Neural crest cell (in vitro differentiated cells): ENCODE data around the gene NAALADL1. TPM values are rescaled to one million over a fixed set of nuclear protein-coding genes. Genes with fewer than 3 reads are reported as not detected.
"Not testable (repeated sequence)": the region's sequence is repeated elsewhere in the genome, so short reads cannot be mapped to it uniquely, and the experiment has no call there.

ENCODE experiments used
- DNase-seq: peaks from one replicate; pipeline ENCODE4 v3.0.0; 2021; ENCODE audit warnings: low read depth, mixed read lengths, low spot score
- H3K27ac Mint-ChIP-seq: one replicate; pipeline ENCODE4 v1.8.0; 2021; ENCODE audit warnings: mild to moderate bottlenecking, mixed read lengths; ENCODE audit not compliant: unreplicated experiment
- H3K27me3 Mint-ChIP-seq: 2 replicates; pipeline ENCODE4 v1.8.0; 2021; ENCODE audit warnings: low read depth, mild to moderate bottlenecking, mixed read lengths
- H3K36me3 Mint-ChIP-seq: 2 replicates; pipeline ENCODE4 v1.8.0; 2021; ENCODE audit warnings: low read depth, mild to moderate bottlenecking, mixed read lengths
- H3K4me1 Mint-ChIP-seq: 2 replicates; pipeline ENCODE4 v1.8.0; 2021; ENCODE audit warnings: mixed read lengths
- H3K4me3 Mint-ChIP-seq: one replicate; pipeline ENCODE4 v1.8.0; 2021; ENCODE audit warnings: mild to moderate bottlenecking, mixed read lengths
- H3K9me3 Mint-ChIP-seq: 2 replicates; pipeline ENCODE4 v1.8.0; 2021; ENCODE audit warnings: mixed read lengths
- total RNA-seq: library from RNA; stranded (reverse); gene quantifications from 2 replicates; pipeline ENCODE4 v1.2.1, GENCODE V29; 2021
- TF ChIP-seq, protein P1 (sequence below): fragments of 200-600 bp; sonication (generic); conservative IDR thresholded peaks from 2 replicates; pipeline ENCODE4 v1.5.0; 2021; ENCODE audit warnings: antibody characterized with exemption, mild to moderate bottlenecking

The NAALADL1 gene
- total RNA-seq, 1 donor from 2014 or later, result 0.35 TPM

DNA sequence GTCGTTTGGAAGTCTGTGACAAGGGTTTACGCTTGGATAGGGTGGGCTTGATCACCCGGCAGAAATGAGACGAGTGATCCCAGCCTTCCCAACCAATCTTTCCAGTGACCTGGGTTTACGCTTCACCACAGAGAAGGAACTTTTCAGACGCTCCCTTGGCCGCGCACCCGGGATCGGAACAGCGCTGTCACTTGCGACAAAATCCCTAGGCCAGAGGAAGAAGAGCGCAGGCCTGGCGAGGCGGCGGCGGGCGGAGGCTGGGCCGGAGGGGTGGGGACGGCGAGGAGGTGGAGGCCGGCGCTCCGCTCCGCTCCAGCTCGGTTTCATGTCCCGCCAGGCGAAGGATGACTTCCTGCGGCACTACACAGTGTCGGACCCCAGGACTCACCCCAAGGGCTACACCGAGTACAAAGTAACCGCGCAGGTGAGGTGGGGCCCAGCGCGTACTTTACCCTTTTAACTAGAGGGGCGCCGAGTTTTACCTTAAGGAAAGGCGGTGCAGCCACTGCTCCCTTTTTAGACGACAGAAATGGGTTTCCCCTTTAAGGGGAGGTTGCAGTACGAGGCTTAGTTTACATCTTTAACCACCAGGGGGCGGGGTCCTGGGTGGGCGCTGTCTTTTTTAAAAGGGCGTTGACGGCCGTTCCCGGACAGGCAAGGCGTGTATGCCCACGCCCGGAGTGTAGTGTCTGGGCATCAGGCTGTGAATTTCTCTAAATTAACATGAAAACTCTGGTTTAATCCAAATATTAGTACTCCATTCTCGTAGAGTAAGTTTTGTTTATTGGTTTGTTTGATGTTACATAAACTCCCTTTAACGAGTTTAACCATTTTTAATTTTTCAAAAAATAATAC is 30.9 kb downstream of the NAALADL1 start, which contains the start of gene SNX15:
Gene SNX15, plus strand, starts transcription at position 227 of the 855 bp plus-strand sequence. Its CDS starts 99 bp downstream, at position 326.
- TF ChIP-seq, protein P1, sequence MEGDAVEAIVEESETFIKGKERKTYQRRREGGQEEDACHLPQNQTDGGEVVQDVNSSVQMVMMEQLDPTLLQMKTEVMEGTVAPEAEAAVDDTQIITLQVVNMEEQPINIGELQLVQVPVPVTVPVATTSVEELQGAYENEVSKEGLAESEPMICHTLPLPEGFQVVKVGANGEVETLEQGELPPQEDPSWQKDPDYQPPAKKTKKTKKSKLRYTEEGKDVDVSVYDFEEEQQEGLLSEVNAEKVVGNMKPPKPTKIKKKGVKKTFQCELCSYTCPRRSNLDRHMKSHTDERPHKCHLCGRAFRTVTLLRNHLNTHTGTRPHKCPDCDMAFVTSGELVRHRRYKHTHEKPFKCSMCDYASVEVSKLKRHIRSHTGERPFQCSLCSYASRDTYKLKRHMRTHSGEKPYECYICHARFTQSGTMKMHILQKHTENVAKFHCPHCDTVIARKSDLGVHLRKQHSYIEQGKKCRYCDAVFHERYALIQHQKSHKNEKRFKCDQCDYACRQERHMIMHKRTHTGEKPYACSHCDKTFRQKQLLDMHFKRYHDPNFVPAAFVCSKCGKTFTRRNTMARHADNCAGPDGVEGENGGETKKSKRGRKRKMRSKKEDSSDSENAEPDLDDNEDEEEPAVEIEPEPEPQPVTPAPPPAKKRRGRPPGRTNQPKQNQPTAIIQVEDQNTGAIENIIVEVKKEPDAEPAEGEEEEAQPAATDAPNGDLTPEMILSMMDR, result peak; percentile 92
- H3K27ac Mint-ChIP-seq, result no peak within 1 kb of the TSS
- peaks cover 17% of the 10 kb centered on the region for H3K4me1 Mint-ChIP-seq
- no peaks in the 10 kb centered on the region for H3K27me3 Mint-ChIP-seq
- H3K4me3 Mint-ChIP-seq, result peak within 1 kb of the TSS; percentile 92
- no peaks in the 10 kb centered on the region for H3K36me3 Mint-ChIP-seq
- no peaks in the 10 kb centered on the region for H3K9me3 Mint-ChIP-seq
- DNase-seq, result peak; percentile 88

DNA sequence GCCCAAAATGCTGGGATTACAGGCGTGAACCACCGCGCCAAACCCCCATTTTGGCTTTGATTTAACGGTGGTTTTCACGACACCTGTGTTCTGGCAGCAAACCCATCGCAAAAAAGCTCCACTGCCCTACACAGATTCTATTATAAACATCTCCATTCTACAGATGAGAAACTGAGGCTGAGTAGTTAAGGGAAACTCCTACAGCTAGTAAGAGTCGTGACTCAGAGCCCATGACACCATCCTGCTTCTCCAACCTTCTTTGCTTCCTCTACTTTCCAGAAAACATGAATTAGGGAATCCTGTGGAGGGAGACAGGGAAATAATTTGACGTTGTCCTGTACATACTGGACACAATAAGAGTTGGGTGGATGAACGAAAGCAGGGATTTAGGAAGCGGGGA is 31.5 kb downstream of the NAALADL1 start:
- H3K9me3 Mint-ChIP-seq, result no peaks in the 10 kb centered on the region
- peak overlapping the region; percentile 92 for H3K4me3 Mint-ChIP-seq
- no peak overlapping the region for H3K27ac Mint-ChIP-seq
- DNase-seq, result no peak
- TF ChIP-seq, protein P1, result no peak
- H3K4me1 Mint-ChIP-seq, result peaks cover 17% of the 10 kb centered on the region
- no peaks in the 10 kb centered on the region for H3K27me3 Mint-ChIP-seq
- no peaks in the 10 kb centered on the region for H3K36me3 Mint-ChIP-seq

DNA sequence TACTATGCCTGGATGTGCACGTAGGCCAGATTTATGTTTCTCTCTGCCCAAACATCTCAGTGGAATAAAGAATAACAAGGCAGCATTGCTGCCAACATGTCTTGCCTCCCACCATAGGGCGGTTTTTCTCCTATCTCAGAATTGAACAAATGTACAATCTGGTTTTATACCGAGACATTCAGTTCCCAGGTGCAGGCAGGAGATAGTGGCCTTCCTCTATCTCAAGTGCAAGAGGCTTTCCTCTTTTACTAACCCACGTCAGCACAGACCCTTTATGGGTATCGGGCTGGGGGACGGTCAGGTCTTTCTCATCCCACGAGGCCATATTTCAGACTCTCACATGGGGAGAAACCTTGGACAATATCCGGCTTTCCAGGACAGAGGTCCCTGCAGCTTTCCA is 34.9 kb downstream of the NAALADL1 start:
- not testable (repeated sequence) for DNase-seq, H3K27me3 Mint-ChIP-seq, H3K36me3 Mint-ChIP-seq, H3K27ac Mint-ChIP-seq, H3K9me3 Mint-ChIP-seq
- peaks cover 16% of the 10 kb centered on the region for H3K4me1 Mint-ChIP-seq
- peak overlapping the region; percentile 22 for H3K4me3 Mint-ChIP-seq

DNA sequence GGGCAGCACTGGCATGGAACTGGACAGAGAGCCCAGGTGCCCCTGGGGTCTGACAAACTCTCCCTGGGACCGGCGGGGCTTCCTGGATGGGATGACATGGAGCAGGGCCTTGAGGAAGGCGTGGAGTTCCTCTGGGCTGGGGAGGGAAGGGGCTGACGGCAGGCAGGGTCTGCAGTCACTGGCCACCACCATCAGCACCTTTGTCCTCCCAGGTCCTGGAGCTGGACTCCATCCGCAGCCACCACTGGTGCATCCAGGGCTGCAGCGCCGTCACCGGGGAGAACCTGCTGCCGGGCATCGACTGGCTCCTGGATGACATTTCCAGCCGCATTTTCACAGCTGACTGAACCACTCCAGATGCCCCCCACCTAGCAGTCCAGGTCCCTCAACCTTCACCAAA is 36.8 kb downstream of the NAALADL1 start:
- peaks cover 5% of the 10 kb centered on the region for H3K4me1 Mint-ChIP-seq
- no peak overlapping the region for H3K4me3 Mint-ChIP-seq
- no peaks in the 10 kb centered on the region for H3K9me3 Mint-ChIP-seq
- no peaks in the 10 kb centered on the region for H3K27me3 Mint-ChIP-seq
- no peak overlapping the region for H3K27ac Mint-ChIP-seq
- H3K36me3 Mint-ChIP-seq, result peaks cover 10% of the 10 kb centered on the region
- DNase-seq, result no peak
- TF ChIP-seq, protein P1, result no peak

DNA sequence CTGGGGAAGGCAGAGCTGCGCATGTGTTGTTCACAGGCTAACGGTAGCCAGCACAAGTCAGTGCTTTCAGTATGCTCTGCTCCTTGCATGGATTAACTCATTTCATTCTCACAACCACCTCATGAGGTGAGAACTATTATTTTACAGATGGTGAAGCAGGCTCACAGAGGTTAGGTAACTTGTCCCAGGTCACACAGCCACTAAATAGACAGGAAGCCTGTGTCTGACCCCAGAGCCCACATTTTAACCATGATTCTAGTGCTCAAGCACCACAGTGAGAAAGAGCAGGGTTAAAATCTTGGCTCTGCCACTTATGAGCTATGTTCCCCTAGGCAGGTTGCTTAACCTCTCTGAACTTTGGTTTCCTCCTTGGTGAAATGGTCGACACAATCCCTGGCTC is 37.4 kb downstream of the NAALADL1 start:
- TF ChIP-seq, protein P1, result no peak
- no peak overlapping the region for H3K4me3 Mint-ChIP-seq
- peaks cover 13% of the 10 kb centered on the region for H3K36me3 Mint-ChIP-seq
- H3K9me3 Mint-ChIP-seq, result no peaks in the 10 kb centered on the region
- no peaks in the 10 kb centered on the region for H3K27me3 Mint-ChIP-seq
- no peak for DNase-seq
- H3K4me1 Mint-ChIP-seq, result peaks cover 8% of the 10 kb centered on the region
- no peak overlapping the region for H3K27ac Mint-ChIP-seq

DNA sequence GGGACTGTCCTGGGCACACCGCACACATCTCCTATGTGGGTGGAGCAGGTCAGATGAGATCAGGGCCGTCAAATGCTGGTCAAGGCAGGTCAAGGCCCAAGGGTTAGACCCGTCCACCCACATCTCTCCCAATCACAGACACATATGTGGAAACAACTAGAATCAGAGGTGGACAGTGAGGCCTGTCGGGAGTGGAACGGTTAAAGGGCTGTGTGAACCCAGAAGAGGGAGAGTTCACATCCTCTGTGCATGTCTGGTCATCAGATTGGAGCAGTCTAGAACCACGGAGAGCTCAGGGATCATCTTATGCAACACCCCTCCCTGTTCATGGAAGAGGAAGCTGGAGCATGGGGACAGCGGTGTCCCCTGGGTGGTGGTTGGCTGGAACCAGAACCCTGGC is 38.5 kb downstream of the NAALADL1 start:
- Mint-ChIP-seq H3K9me3 (no peaks in the 10 kb centered on the region), H3K27me3 (no peaks in the 10 kb centered on the region), H3K4me1 (peaks cover 12% of the 10 kb centered on the region), H3K4me3 (no peak overlapping the region), H3K27ac (no peak overlapping the region), H3K36me3 (peaks cover 13% of the 10 kb centered on the region)
- DNase-seq, result no peak
- TF ChIP-seq, protein P1, result no peak
